HCT116 (cell line): ENCODE results near the gene ATP1A2.

Experiments used
- SRF ChIP-seq: IDR thresholded peaks from 2 replicates; pipeline ENCODE4 v1.6.1; 2012; ENCODE audit warnings: low read depth
- YY1 ChIP-seq: IDR thresholded peaks from 2 replicates; pipeline ENCODE4 v1.6.1; 2011; ENCODE audit warnings: low read length, low read depth, moderate library complexity, mild to moderate bottlenecking; ENCODE audit not compliant: insufficient replicate concordance; ENCODE audit errors: extremely low read depth

GRCh38 chr1:160162931-160163330, 47.4 kb downstream of the ATP1A2 start:
- no peak for TF ChIP-seq SRF
- TF ChIP-seq YY1, result no peak
